AG09309 (cell line): ENCODE results near the gene LTBP1.

ENCODE experiments used
- DNase-seq: peaks from one replicate; pipeline ENCODE4 v3.0.0-alpha.2; 2010; ENCODE audit warnings: low read depth
- H3K4me3 ChIP-seq: 2 replicates; pipeline ENCODE4 v1.5.1; 2011; ENCODE audit warnings: mild to moderate bottlenecking, low read depth, low read length, moderate library complexity; ENCODE audit not compliant: control insufficient read depth
- CTCF ChIP-seq: IDR thresholded peaks from 2 replicates; pipeline ENCODE4 v1.5.1; 2011; ENCODE audit warnings: mild to moderate bottlenecking, low read depth, low read length, inconsistent platforms; ENCODE audit not compliant: insufficient read depth, control insufficient read depth; ENCODE audit errors: missing control alignments

The LTBP1 gene

DNA sequence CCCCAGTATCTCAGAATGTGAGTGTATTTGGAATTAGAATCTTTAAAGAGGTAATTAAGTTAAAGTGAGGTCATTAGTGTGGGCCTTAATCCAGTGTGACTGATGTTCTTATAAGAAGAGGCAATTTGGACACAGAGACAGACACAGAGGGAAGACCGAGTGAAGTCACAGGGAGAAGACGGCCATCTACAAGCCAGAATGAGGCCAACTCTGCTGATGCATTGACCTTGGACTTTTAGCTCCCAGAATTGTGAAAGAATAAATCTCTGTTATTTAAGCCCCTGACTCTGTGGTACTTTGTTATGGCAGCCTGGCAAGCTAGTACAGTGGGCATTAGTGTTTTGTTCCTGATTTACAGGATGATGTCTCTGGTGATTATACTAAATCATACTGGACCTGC, 64.6 kb downstream of the LTBP1 start:
- H3K4me3 ChIP-seq, result no peak overlapping the region
- TF ChIP-seq CTCF, result no peak
- DNase-seq, result no peak

DNA sequence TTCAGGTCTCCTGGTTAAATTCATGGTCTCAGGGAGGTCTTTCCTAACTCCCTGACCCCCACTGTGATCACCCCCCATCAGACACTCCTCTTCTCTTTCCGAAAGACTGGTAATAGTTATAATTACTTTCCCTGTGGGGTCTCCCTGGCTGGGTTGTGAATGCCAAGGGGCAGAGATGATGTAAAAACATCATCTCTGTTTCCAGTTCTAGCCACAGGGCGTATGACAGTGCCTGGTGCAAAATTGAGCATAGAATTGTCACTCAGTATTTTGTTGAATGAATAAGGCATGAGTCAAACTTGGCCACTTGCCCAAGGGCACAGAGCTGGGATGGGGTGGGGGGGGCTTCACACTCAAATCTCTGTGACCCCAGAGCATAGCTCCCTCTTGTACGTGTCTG, 65.2 kb downstream of the LTBP1 start:
- no peak overlapping the region for H3K4me3 ChIP-seq
- no peak for TF ChIP-seq CTCF
- no peak for DNase-seq

GRCh38 chr2:33013684-33014110, 66.9 kb downstream of the LTBP1 start:
- DNase-seq, result no peak
- TF ChIP-seq CTCF, result no peak
- H3K4me3 ChIP-seq, result no peak overlapping the region

GRCh38 chr2:33014268-33014667, 67.5 kb downstream of the LTBP1 start:
- no peak for DNase-seq
- no peak overlapping the region for H3K4me3 ChIP-seq
- no peak for TF ChIP-seq CTCF

GRCh38 chr2:33015421-33016142, 68.8 kb downstream of the LTBP1 start:
- no peak overlapping the region for H3K4me3 ChIP-seq
- peak; percentile 51 for DNase-seq
- no peak for TF ChIP-seq CTCF

GRCh38 chr2:33018271-33018670, 71.5 kb downstream of the LTBP1 start:
- DNase-seq, result no peak
- H3K4me3 ChIP-seq, result no peak overlapping the region
- TF ChIP-seq CTCF, result peak; percentile 6

DNA sequence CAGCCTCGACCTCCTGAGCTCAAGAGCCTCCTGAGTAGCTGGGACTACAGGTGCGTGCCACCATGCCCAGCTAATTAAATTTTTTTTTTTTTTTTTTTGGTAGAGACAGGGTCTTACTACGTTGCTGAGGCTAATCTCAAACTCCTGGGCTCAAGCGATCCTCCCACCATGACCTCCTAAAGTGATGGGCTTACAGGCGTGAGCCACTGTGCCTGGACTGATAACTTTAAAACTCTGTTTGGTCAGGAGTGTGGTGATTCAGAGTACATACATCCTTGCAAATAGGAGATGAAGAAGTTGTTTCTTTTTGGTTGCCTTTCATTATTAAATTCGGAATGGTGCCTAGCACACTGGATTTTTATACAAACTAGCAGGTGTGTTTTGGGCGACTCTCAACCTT, 73.0 kb downstream of the LTBP1 start:
- H3K4me3 ChIP-seq, result no peak overlapping the region
- DNase-seq, result no peak
- no peak for TF ChIP-seq CTCF
